ENCODE measurements around the gene THNSL1. TPM values are rescaled to one million over a fixed set of nuclear protein-coding genes. Genes with fewer than 3 reads are reported as not detected.

The THNSL1 gene
- total and polyA plus RNA-seq, 2 of the 13 experiments (the other 11 are each of a cell fraction or from before 2014, with no cell fraction given): 1.3 to 3.8 TPM

DNA sequence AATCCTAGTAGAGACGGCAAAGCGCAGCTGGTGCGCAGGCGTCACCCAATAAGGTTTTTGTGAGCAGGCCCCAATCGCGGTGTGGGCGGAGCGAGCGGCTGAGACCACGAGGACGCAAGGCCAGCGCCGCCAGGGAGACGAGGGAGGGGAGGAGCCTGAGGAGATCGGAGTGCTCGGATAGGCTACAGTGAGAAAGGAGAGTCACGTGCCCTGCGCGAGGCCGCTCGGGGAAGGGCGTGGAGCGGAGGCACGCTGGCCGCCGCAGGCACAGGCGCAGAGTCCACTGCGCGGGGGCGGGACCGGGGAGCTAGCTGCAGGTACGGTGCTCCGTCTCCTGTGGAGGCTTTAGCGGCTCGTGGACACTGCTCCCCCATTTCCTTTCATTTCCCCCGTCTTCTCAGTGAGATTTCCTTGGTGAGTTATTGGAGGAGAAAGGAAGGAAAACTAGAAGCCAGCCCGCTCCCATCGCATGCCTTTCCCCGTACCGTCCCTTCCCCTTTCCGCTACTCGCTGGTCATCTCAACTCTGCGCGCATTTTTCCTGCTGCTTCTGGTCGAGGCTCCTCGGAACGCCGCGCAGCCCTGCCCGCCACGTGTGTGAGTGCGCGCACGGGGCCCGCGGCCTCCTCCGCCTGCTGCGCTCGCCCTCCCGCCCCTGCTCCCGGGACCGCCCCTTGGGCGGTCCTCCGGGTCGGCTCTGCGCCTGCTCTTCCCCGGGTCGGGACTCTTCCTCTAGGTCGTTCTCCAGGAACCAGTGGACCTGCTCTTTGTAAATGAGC is at the start of gene THNSL1 (continued):
- TF ChIP-seq, protein P1, sequence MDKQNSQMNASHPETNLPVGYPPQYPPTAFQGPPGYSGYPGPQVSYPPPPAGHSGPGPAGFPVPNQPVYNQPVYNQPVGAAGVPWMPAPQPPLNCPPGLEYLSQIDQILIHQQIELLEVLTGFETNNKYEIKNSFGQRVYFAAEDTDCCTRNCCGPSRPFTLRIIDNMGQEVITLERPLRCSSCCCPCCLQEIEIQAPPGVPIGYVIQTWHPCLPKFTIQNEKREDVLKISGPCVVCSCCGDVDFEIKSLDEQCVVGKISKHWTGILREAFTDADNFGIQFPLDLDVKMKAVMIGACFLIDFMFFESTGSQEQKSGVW (CRISPR knock-in tag; IDR thresholded peaks at IDR 0.05; ENCODE audit: borderline replicate concordance): peak; percentile 78; the same call in 1 of the 2 replicates
- TF ChIP-seq KDM5B (CRISPR knock-in tag; IDR thresholded peaks at IDR 0.05; ENCODE audit: borderline replicate concordance) (peak; percentile 95), REL (CRISPR knock-in tag; conservative IDR thresholded peaks at IDR 0.05) (no peak), GFI1 (CRISPR knock-in tag; IDR thresholded peaks at IDR 0.05; ENCODE audit: borderline replicate concordance) (peak; percentile 77; the same call in 1 of the 2 replicates), FOSL1 (CRISPR knock-in tag; IDR thresholded peaks at IDR 0.05; ENCODE audit: borderline replicate concordance) (peak; percentile 48; the same call in 1 of the 2 replicates), ZNF709 (CRISPR knock-in tag; IDR thresholded peaks at IDR 0.05) (peak; percentile 98), HNRNPL (IDR thresholded peaks at IDR 0.05; ENCODE audit: low read depth, low read length) (no peak), ZNF260 (CRISPR knock-in tag; IDR thresholded peaks at IDR 0.05; ENCODE audit: borderline replicate concordance, low read depth) (no peak), ZNF629 (CRISPR knock-in tag; conservative IDR thresholded peaks at IDR 0.05) (peak; percentile 60), TRIM24 (CRISPR knock-in tag; IDR thresholded peaks at IDR 0.05) (no peak), ZFAT (CRISPR knock-in tag; conservative IDR thresholded peaks at IDR 0.05) (peak; percentile 92), MYNN (CRISPR knock-in tag; IDR thresholded peaks at IDR 0.05; ENCODE audit: low read depth) (no peak), GZF1 (CRISPR knock-in tag; IDR thresholded peaks at IDR 0.05) (peak; percentile 66), FOSL2 (CRISPR knock-in tag; IDR thresholded peaks at IDR 0.05) (peak; percentile 28), ZNF607 (CRISPR knock-in tag; IDR thresholded peaks at IDR 0.05; ENCODE audit: borderline replicate concordance) (peak; percentile 96), SUZ12 (IDR thresholded peaks at IDR 0.05; ENCODE audit: low read depth, low read length) (no peak), ZNF101 (CRISPR knock-in tag; IDR thresholded peaks at IDR 0.05; ENCODE audit: borderline replicate concordance, low read depth) (no peak), FOXJ3 (CRISPR knock-in tag; IDR thresholded peaks at IDR 0.05; ENCODE audit: borderline replicate concordance) (0 out of 2 replicates have a peak, but pooled peaks have one; percentile 49), RXRA (CRISPR knock-in tag; IDR thresholded peaks at IDR 0.05) (peak; percentile 68; the same call in 1 of the 2 replicates)
- TF ChIP-seq, protein P2, sequence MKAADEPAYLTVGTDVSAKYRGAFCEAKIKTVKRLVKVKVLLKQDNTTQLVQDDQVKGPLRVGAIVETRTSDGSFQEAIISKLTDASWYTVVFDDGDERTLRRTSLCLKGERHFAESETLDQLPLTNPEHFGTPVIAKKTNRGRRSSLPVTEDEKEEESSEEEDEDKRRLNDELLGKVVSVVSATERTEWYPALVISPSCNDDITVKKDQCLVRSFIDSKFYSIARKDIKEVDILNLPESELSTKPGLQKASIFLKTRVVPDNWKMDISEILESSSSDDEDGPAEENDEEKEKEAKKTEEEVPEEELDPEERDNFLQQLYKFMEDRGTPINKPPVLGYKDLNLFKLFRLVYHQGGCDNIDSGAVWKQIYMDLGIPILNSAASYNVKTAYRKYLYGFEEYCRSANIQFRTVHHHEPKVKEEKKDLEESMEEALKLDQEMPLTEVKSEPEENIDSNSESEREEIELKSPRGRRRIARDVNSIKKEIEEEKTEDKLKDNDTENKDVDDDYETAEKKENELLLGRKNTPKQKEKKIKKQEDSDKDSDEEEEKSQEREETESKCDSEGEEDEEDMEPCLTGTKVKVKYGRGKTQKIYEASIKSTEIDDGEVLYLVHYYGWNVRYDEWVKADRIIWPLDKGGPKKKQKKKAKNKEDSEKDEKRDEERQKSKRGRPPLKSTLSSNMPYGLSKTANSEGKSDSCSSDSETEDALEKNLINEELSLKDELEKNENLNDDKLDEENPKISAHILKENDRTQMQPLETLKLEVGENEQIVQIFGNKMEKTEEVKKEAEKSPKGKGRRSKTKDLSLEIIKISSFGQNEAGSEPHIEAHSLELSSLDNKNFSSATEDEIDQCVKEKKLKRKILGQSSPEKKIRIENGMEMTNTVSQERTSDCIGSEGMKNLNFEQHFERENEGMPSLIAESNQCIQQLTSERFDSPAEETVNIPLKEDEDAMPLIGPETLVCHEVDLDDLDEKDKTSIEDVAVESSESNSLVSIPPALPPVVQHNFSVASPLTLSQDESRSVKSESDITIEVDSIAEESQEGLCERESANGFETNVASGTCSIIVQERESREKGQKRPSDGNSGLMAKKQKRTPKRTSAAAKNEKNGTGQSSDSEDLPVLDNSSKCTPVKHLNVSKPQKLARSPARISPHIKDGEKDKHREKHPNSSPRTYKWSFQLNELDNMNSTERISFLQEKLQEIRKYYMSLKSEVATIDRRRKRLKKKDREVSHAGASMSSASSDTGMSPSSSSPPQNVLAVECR (CRISPR knock-in tag; IDR thresholded peaks at IDR 0.05; ENCODE audit: borderline replicate concordance): peak; percentile 94
- TF ChIP-seq, protein P3, sequence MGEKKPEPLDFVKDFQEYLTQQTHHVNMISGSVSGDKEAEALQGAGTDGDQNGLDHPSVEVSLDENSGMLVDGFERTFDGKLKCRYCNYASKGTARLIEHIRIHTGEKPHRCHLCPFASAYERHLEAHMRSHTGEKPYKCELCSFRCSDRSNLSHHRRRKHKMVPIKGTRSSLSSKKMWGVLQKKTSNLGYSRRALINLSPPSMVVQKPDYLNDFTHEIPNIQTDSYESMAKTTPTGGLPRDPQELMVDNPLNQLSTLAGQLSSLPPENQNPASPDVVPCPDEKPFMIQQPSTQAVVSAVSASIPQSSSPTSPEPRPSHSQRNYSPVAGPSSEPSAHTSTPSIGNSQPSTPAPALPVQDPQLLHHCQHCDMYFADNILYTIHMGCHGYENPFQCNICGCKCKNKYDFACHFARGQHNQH (CRISPR knock-in tag; IDR thresholded peaks at IDR 0.05): peak; percentile 79; the same call in 1 of the 2 replicates
- TF ChIP-seq, protein P4, sequence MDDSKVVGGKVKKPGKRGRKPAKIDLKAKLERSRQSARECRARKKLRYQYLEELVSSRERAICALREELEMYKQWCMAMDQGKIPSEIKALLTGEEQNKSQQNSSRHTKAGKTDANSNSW (CRISPR knock-in tag; IDR thresholded peaks at IDR 0.05; ENCODE audit: borderline replicate concordance): peak; percentile 95; the same call in 1 of the 2 replicates
- TF ChIP-seq, protein P5, sequence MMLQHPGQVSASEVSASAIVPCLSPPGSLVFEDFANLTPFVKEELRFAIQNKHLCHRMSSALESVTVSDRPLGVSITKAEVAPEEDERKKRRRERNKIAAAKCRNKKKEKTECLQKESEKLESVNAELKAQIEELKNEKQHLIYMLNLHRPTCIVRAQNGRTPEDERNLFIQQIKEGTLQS (CRISPR knock-in tag; IDR thresholded peaks at IDR 0.05): no peak
